HG02610 (cell line): ENCODE measurements around the gene FNDC5.
"Not testable (repeated sequence)": the region's sequence is repeated elsewhere in the genome, so short reads cannot be mapped to it uniquely, and the experiment has no call there.

Experiments
- ATAC-seq: cut with Tn5 transposase; IDR thresholded peaks from one replicate; pipeline ENCODE4 v1.9.1; 2021; ENCODE audit warnings: mild to moderate bottlenecking, moderate library complexity; ENCODE audit not compliant: unreplicated experiment

The FNDC5 gene

GRCh38 chr1:32870615-32871363 lies at the start of gene FNDC5:
TSS of gene FNDC5 (minus strand) at chr1:32870912.
- ATAC-seq, result no peak

DNA sequence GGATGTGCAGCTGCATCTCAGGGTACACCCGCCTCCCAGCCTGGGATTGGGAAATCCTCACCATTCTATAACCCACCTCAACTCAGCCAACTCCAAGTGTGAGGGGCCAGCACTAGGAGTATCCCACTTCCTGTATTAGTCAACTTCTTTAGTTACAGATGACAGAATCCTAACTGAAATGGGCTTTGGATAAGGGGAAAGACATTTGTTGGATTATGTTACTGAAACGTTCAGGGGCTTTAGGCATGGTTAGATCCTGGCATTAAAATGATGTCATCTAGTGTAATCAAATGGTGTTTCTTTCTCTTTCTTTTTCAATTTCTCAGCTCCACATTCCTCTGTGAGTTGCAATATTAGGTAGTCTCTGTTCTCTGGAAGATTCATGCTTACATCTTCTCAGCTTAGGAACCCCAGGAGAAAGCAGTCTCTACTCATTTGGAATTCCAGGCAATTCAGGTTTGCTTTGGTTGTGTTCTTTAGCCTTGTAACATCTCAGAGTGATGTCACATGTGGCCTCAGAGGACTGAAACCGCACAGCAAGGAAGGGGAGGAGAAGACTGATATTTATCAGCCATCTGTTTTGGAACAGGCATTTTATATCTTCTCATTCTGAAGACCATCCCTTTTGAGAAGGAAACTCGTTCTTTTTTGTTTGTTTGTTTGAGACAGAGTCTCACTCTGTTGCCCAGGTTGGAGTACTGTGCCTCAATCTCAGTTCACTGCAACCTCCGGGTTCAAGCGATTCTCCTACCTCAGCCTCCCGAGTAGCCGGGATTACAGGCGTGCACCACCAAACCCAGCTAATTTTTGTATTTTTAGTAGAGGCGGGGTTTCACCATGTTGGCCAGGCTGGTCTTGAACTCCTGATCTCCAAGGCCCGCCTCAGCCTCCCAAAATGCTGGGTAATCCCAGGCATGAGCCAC lies 49.4 kb upstream of the FNDC5 start:
- no peak for ATAC-seq

GRCh38 chr1:32918179-32918578 lies 47.5 kb upstream of the FNDC5 start:
- no peak for ATAC-seq

- no peak for ATAC-seq
These were observed 46.8 kb upstream of the FNDC5 start for GRCh38 chr1:32917521-32917920.

- ATAC-seq, result no peak
These were observed 45.3 kb upstream of the FNDC5 start for GRCh38 chr1:32915766-32916706.

DNA sequence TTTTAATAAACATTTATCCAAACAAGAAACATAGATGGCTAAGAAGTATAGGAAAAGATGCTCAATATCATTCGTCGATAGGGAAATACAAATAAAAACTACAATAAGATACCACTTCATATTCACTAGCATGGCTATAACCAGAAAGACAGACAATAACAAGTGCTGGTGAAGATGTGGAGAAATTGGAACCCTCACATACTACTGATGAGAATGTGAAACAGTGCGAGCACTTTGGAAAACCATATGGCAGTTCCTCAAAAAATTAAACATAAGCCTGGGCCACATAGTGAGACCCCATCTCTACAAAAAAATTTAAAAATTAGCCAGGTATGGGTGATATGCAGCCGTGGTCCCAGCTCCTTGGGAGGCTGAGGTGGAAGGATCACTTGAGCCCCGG lies 39.6 kb upstream of the FNDC5 start:
- ATAC-seq, result no peak

GRCh38 chr1:32907435-32907834 lies 36.7 kb upstream of the FNDC5 start:
- ATAC-seq, result no peak

DNA sequence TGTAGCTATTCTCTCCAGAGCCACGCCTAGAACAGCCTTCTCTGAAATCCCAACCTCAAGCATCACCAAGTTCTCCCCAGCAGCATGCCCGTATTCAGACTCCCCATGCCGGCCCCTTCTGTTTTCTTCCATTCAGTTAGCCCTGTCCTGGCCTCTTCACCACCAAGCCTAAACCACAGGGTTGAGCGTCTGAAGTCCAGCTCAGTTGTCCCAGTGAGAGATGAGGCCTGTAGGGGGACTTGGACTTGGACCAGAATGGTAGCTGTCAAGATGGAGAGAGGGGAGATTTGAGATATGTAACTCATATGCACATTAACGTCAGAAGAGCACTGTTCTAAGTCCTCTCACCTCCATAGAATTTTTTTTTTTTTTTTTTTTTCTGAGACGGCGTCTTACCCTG lies 35.9 kb upstream of the FNDC5 start:
- ATAC-seq, result no peak

DNA sequence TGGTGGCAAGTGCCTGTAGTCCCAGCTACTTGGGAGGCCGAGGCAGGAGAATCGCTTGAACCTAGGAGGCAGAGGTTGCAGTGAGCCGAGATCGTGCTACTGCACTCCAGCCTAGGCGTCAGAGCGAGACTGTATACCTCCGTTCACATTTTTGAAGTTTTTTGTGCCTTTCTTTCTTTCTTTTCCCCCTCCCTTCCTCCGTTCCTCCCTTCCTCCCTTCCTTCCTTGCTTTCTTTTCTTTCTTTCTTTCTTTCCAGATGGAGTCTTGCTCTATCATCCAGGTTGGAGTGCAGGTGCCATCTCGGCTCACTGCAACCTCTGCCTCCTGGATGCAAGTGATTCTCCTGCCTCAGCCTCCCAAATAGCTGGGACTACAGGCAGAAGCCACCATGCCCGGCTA lies 34.9 kb upstream of the FNDC5 start:
- not testable (repeated sequence) for ATAC-seq

DNA sequence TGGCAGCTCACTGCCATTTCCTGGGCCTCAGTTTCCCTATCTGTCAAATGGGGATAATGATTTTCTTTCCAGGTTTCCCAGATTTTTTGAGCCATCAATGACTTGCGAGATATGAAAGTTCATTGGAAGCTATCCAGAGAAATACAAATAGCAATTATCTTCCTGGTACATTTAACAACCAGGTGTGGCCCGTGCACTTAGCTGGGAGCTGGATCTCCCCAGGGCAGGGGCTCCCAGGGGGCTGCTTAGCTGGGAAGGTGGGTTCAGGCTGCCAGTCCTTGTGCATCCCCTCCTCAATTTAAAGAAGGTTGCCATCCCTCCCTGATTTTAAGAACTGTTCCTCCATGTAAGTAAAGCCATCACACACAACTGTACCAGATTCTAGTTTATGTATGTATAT lies 34.1 kb upstream of the FNDC5 start:
- no peak for ATAC-seq

DNA sequence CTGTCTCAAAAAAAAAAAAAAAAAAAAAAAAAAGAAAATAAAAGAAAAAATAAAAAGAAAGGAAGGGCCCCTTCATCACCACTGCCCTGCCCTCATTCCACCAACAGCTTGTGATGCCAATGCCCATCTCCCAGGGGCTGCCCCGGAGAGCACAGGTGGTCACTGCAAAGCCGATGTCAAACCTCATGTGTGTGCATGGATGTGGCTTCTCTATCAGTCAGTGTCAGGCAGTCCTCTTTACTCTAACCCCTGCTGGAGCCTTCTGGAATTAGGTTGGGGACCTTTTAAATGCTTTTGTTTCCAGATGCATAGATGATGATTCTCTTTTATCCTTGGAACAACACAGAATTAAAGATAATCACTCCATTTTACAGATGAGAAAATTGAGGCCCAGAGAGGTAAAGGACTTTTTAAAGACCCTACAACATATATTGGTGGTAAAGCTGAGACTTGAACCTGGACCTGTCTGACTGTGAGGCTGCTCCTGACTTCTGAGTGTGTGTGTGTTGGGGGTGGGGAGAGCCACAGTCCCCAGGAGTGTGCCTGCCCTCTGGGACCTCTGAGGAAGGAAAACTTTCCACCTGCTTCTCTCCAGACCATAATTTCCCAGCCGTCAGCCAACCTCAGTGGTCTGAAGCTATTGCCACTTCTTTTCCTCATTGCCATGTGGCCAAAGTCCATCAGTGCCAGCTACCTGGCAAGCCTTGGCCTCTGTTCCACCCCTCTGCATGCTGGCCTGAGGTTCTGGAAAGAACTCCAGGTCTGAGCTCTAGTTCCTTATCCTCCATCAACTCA lies 33.5 kb upstream of the FNDC5 start:
- ATAC-seq, result no peak

GRCh38 chr1:32902535-32902920 lies 31.8 kb upstream of the FNDC5 start:
- no peak for ATAC-seq

DNA sequence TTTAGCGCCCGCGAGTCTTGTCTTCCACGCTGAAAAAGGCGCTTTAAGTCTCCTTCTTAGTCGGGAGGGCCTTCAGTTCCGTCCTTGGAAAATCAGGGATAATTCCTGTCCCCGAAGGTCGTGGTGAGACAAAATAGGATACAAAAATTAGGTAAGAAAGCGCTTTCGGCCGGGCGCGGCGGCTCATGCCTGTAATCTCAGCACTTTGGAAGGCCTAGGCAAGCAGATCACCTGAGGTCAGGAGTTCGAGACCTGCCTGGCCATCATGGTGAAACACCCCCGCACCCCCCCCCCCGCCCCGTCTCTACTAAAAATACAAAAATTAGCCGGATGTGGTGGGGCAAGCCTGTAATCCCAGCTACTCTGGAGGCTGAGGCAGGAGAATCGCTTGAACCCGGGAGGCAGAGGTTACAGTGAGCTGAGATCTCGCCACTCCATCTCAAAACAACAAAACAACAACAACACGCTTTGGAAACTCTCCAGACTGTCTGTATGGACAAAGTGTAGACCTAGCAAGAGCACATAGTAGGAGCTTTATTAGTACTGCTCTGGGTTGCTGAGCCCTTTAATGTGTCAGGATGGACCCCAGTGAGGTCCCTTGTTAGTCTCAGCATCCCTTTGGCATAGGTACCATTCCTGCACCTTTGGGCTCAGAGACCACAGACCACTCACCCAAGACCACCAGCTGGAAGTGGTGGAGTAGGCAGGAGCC lies 31.3 kb upstream of the FNDC5 start:
- no peak for ATAC-seq

GRCh38 chr1:32900956-32901822 lies 30.5 kb upstream of the FNDC5 start, which contains the start of gene TMEM54:
TSS of gene TMEM54 (minus strand) at chr1:32901389. CDS start at chr1:32901238, 151 bp downstream.
- ATAC-seq, result no peak

GRCh38 chr1:32900371-32900955 lies 29.8 kb upstream of the FNDC5 start:
- no peak for ATAC-seq

- no peak for ATAC-seq
These were observed 29.0 kb upstream of the FNDC5 start for GRCh38 chr1:32899586-32900296.

DNA sequence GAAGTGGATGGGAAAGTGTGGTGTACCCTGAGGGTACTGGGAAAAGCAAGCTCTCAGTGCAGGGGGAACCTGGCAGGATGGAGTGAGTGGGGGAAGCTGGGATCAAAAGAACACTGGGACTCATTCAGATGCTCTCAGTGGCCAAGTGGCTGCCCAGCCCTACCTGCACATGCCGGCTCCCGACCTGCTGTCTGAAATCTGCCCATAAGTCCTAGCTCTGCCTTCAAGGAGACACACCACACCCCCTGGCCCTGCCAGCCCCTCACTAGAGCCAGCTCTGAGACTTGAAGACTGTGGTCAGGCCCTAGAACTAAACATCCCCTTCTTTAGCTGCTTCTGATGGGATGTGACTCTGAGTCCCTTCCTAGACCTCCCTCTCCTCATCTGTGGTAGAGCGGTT lies 28.2 kb upstream of the FNDC5 start:
- ATAC-seq, result no peak

DNA sequence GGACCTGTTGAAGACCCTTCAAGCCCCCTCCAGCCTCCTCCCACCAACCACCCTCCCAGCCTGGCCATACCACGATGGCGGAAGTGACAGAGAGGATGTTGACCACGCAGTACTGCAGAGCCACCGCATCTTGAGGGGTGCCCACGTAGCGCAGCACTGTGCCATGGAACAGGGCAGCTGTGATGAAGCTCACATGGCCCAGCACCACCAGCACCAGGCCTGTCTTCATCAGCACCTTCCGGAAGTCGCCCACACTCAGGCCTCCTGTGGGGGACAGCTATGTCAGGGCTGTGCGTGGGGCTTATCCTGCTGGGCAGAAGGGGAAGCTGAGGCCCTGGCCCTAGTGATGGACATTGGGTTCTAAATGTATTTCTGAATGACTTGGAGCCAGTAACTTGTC lies 27.3 kb upstream of the FNDC5 start:
- no peak for ATAC-seq
